ENCODE results near the gene TRIM38.
"Not testable (repeated sequence)": the region's sequence is repeated elsewhere in the genome, so short reads cannot be mapped to it uniquely, and the experiment has no call there.

The TRIM38 gene

GRCh38 chr6:25972902-25973301 lies 10.3 kb downstream of the TRIM38 start:
- no peak for DNase-seq (ENCODE audit: low read depth)

GRCh38 chr6:25973923-25974555 lies 11.4 kb downstream of the TRIM38 start:
- no peak for DNase-seq (ENCODE audit: low read depth)

- DNase-seq (ENCODE audit: low read depth) = no peak
Observed at GRCh38 chr6:25975923-25976560, 13.4 kb downstream of the TRIM38 start.

- no peak for DNase-seq (ENCODE audit: low read depth)
Observed at GRCh38 chr6:25980935-25981334, 18.3 kb downstream of the TRIM38 start.

- no peak for DNase-seq (ENCODE audit: low read depth)
Observed at GRCh38 chr6:25981568-25982263, 19.1 kb downstream of the TRIM38 start.

- DNase-seq (ENCODE audit: low read depth) = no peak
Observed at GRCh38 chr6:25984265-25984664, 21.7 kb downstream of the TRIM38 start.

GRCh38 chr6:25987845-25988244 lies 25.2 kb downstream of the TRIM38 start:
- DNase-seq (ENCODE audit: low read depth) = no peak

- no peak for DNase-seq (ENCODE audit: low read depth)
Observed at GRCh38 chr6:25990172-25990873, 27.7 kb downstream of the TRIM38 start.

- peak; percentile 5 for DNase-seq (ENCODE audit: low read depth)
Observed at GRCh38 chr6:25991785-25992412, 29.3 kb downstream of the TRIM38 start.

GRCh38 chr6:25992413-25993340 lies 30.1 kb downstream of the TRIM38 start:
- DNase-seq (ENCODE audit: low read depth) = peak; percentile 71

GRCh38 chr6:25993341-25993684 lies 30.7 kb downstream of the TRIM38 start:
- DNase-seq (ENCODE audit: low read depth) = not testable (repeated sequence)

- no peak for DNase-seq (ENCODE audit: low read depth)
Observed at GRCh38 chr6:25995507-25995906, 32.9 kb downstream of the TRIM38 start.

GRCh38 chr6:25997921-25998320 lies 35.3 kb downstream of the TRIM38 start:
- DNase-seq (ENCODE audit: low read depth) = no peak

- no peak for DNase-seq (ENCODE audit: low read depth)
Observed at GRCh38 chr6:25998379-25998778, 35.8 kb downstream of the TRIM38 start.

- not testable (repeated sequence) for DNase-seq (ENCODE audit: low read depth)
Observed at GRCh38 chr6:25999225-25999624, 36.6 kb downstream of the TRIM38 start.

GRCh38 chr6:26000366-26001144 lies 38.0 kb downstream of the TRIM38 start:
- DNase-seq (ENCODE audit: low read depth) = no peak

- no peak for DNase-seq (ENCODE audit: low read depth)
Observed at GRCh38 chr6:26003102-26003694, 40.6 kb downstream of the TRIM38 start.

- no peak for DNase-seq (ENCODE audit: low read depth)
Observed at GRCh38 chr6:26006086-26006939, 43.7 kb downstream of the TRIM38 start.

- not testable (repeated sequence) for DNase-seq (ENCODE audit: low read depth)
Observed at GRCh38 chr6:26006940-26007305, 44.3 kb downstream of the TRIM38 start.
